Progenitor cell of endocrine pancreas (in vitro differentiated cells): ENCODE measurements around the gene PSMB2. TPM values are rescaled to one million over a fixed set of nuclear protein-coding genes. Genes with fewer than 3 reads are reported as not detected.

Source experiments
- DNase-seq: peaks from one replicate; pipeline ENCODE4 v3.0.0; 2021; ENCODE audit warnings: low spot score; ENCODE audit not compliant: unreplicated experiment
- H3K27ac Mint-ChIP-seq: 2 replicates; pipeline ENCODE4 v1.8.0; 2021; ENCODE audit warnings: mild to moderate bottlenecking, moderate library complexity, mixed read lengths
- H3K27me3 Mint-ChIP-seq: 2 replicates; pipeline ENCODE4 v1.8.0; 2021; ENCODE audit warnings: mixed read lengths
- H3K36me3 Mint-ChIP-seq: 2 replicates; pipeline ENCODE4 v1.8.0; 2022; ENCODE audit warnings: mixed read lengths; ENCODE audit not compliant: insufficient read depth
- H3K4me1 Mint-ChIP-seq: 2 replicates; pipeline ENCODE4 v1.8.0; 2021; ENCODE audit warnings: low read depth, mixed read lengths
- H3K4me3 Mint-ChIP-seq: 2 replicates; pipeline ENCODE4 v1.8.0; 2021; ENCODE audit warnings: low read depth, mild to moderate bottlenecking, moderate library complexity, mixed read lengths
- H3K9me3 Mint-ChIP-seq: 2 replicates; pipeline ENCODE4 v1.8.0; 2021; ENCODE audit warnings: low read depth, mixed read lengths
- CTCF ChIP-seq: fragments of 200-600 bp; sonication (generic); IDR thresholded peaks from one replicate; pipeline ENCODE4 v1.5.0; 2021; ENCODE audit warnings: antibody characterized with exemption, mild to moderate bottlenecking; ENCODE audit not compliant: unreplicated experiment
- total RNA-seq: library from RNA; stranded (reverse); gene quantifications from 2 replicates; pipeline ENCODE4 v1.2.1, GENCODE V29; 2021

Gene PSMB2
- total RNA-seq, 1 donor from 2014 or later: 70.4 TPM

- no peak for TF ChIP-seq CTCF
- Mint-ChIP-seq H3K4me1 (peaks cover 1% of the 10 kb centered on the region), H3K27ac (no peak overlapping the region)
These were observed 21.8 kb downstream of the PSMB2 start for GRCh38 chr1:35619237-35620121.

GRCh38 chr1:35615440-35615839 lies 25.9 kb downstream of the PSMB2 start:
- Mint-ChIP-seq H3K36me3 (peaks cover 8% of the 10 kb centered on the region), H3K27ac (no peak overlapping the region), H3K4me3 (no peak overlapping the region), H3K9me3 (no peaks in the 10 kb centered on the region), H3K27me3 (no peaks in the 10 kb centered on the region), H3K4me1 (no peaks in the 10 kb centered on the region)
- DNase-seq: no peak
- TF ChIP-seq CTCF: no peak

More at GRCh38 chr1:35619237-35620121, 21.8 kb downstream of the PSMB2 start:
- H3K27me3 Mint-ChIP-seq: no peaks in the 10 kb centered on the region
- peaks cover 6% of the 10 kb centered on the region for H3K36me3 Mint-ChIP-seq
- no peak overlapping the region for H3K4me3 Mint-ChIP-seq
- H3K9me3 Mint-ChIP-seq: no peaks in the 10 kb centered on the region
- DNase-seq: no peak

GRCh38 chr1:35611655-35612054 lies 29.7 kb downstream of the PSMB2 start:
- H3K4me1 Mint-ChIP-seq: no peaks in the 10 kb centered on the region
- no peak for TF ChIP-seq CTCF
- peaks cover 22% of the 10 kb centered on the region for H3K36me3 Mint-ChIP-seq
- DNase-seq: no peak
- no peak overlapping the region for H3K4me3 Mint-ChIP-seq
- H3K9me3 Mint-ChIP-seq: peaks cover 4% of the 10 kb centered on the region
- H3K27me3 Mint-ChIP-seq: no peaks in the 10 kb centered on the region
- no peak overlapping the region for H3K27ac Mint-ChIP-seq

- Mint-ChIP-seq H3K9me3 (peaks cover 4% of the 10 kb centered on the region), H3K4me1 (peaks cover 1% of the 10 kb centered on the region), H3K27ac (no peak overlapping the region), H3K27me3 (no peaks in the 10 kb centered on the region), H3K36me3 (peaks cover 34% of the 10 kb centered on the region), H3K4me3 (no peak overlapping the region)
- TF ChIP-seq CTCF: no peak
- DNase-seq: no peak
These were observed 35.5 kb downstream of the PSMB2 start for GRCh38 chr1:35605867-35606182.

- no peak overlapping the region for H3K4me3 Mint-ChIP-seq
- no peak for TF ChIP-seq CTCF
- H3K9me3 Mint-ChIP-seq: peaks cover 4% of the 10 kb centered on the region
- H3K27ac Mint-ChIP-seq: peak overlapping the region; percentile 63
- peaks cover 1% of the 10 kb centered on the region for H3K4me1 Mint-ChIP-seq
- peaks cover 35% of the 10 kb centered on the region for H3K36me3 Mint-ChIP-seq
- DNase-seq: no peak
- H3K27me3 Mint-ChIP-seq: no peaks in the 10 kb centered on the region
These were observed 36.1 kb downstream of the PSMB2 start for GRCh38 chr1:35605071-35605866.
